MM.1S (cell line): Measurements from ENCODE around the gene S100A7.

Experiments used
- DNase-seq: peaks from one replicate; pipeline ENCODE4 v3.0.0-alpha.2; 2015
- H2AFZ ChIP-seq: fragments of 300-600 bp; sonication (generic); 2 replicates; pipeline ENCODE4 v1.6.0; 2016; ENCODE audit warnings: antibody characterized with exemption, low read length
- H3F3A ChIP-seq: fragments of 300-600 bp; sonication (generic); 2 replicates; pipeline ENCODE4 v1.6.1; 2016; ENCODE audit warnings: mild to moderate bottlenecking, antibody characterized with exemption, low read length, moderate library complexity, mixed read lengths; ENCODE audit not compliant: insufficient read depth
- H3K27ac ChIP-seq: fragments of 300-600 bp; sonication (generic); 2 replicates; pipeline ENCODE4 v1.5.1; 2016; ENCODE audit warnings: mild to moderate bottlenecking, low read length
- H3K27me3 ChIP-seq: fragments of 300-600 bp; sonication (generic); replicated peaks from 2 replicates; pipeline ENCODE4 v1.6.0; 2016; ENCODE audit warnings: low read length; ENCODE audit not compliant: insufficient read depth
- H3K36me3 ChIP-seq: fragments of 300-600 bp; sonication (generic); replicated peaks from 2 replicates; pipeline ENCODE4 v1.6.1; 2016; ENCODE audit warnings: mild to moderate bottlenecking, low read length, mixed read lengths; ENCODE audit not compliant: insufficient read depth
- H3K4me1 ChIP-seq: fragments of 300-600 bp; sonication (generic); 2 replicates; pipeline ENCODE4 v1.6.1; 2016; ENCODE audit warnings: low read length, mixed read lengths
- H3K4me2 ChIP-seq: fragments of 300-600 bp; sonication (generic); 2 replicates; pipeline ENCODE4 v1.6.0; 2016; ENCODE audit warnings: low read depth, low read length
- H3K4me3 ChIP-seq: fragments of 300-600 bp; sonication (generic); 2 replicates; pipeline ENCODE4 v1.5.1; 2016; ENCODE audit warnings: low read length, mixed read lengths
- H3K79me2 ChIP-seq: fragments of 300-600 bp; sonication (generic); 2 replicates; pipeline ENCODE4 v1.6.1; 2016; ENCODE audit warnings: mixed run types, low read length, mixed read lengths
- H3K9ac ChIP-seq: fragments of 300-600 bp; sonication (generic); 2 replicates; pipeline ENCODE4 v1.6.1; 2016; ENCODE audit warnings: low read length, mixed read lengths
- H3K9me2 ChIP-seq: fragments of 300-600 bp; sonication (generic); replicated peaks from 2 replicates; pipeline ENCODE4 v1.6.1; 2016; ENCODE audit warnings: mild to moderate bottlenecking, low read length, mixed read lengths; ENCODE audit not compliant: insufficient read depth
- H3K9me3 ChIP-seq: fragments of 300-600 bp; sonication (generic); replicated peaks from 2 replicates; pipeline ENCODE4 v1.6.1; 2016; ENCODE audit warnings: mild to moderate bottlenecking, low read length, mixed read lengths; ENCODE audit not compliant: insufficient read depth
- H4K20me1 ChIP-seq: fragments of 300-600 bp; sonication (generic); 2 replicates; pipeline ENCODE4 v1.6.1; 2016; ENCODE audit warnings: mild to moderate bottlenecking, low read length, moderate library complexity, mixed read lengths; ENCODE audit not compliant: insufficient read depth
- CTCF ChIP-seq: fragments of 300-600 bp; sonication (generic); IDR thresholded peaks from 2 replicates; pipeline ENCODE4 v1.5.1; 2016; ENCODE audit warnings: antibody characterized with exemption, low read length, mixed read lengths
- EZH2 ChIP-seq: fragments of 300-600 bp; sonication (generic); optimal IDR thresholded peaks from 2 replicates; pipeline ENCODE3; 2017; ENCODE audit warnings: low read depth, mild to moderate bottlenecking, antibody characterized with exemption, low read length, mixed read lengths
- EZH2phosphoT487 ChIP-seq: fragments of 300-600 bp; sonication (generic); IDR thresholded peaks from 2 replicates; pipeline ENCODE4 v1.6.1; 2018; ENCODE audit warnings: antibody characterized with exemption, low read length

S100A7 gene

DNA sequence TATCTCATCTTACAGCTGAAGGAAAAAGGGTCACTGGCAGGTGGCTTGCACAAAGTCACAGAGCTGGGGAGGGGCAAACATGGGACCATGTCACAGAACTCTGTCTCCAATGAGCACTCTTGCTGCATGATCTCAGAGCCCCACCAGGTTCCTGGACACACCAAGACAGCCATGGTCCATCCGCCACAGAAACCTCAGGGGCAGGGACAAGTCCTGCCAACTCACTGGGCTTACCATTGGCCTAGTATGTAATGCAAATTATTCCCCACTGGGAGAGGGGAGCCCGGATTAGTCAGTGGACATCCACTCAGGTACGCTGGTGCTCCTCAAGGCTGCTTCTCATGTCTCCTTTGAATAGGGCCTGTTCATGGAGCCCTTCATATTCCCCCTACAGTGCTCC is 29.9 kb downstream of the S100A7 start:
- H4K20me1 ChIP-seq = no peaks in the 10 kb centered on the region
- no peaks in the 10 kb centered on the region for H3K9me2 ChIP-seq
- H3K79me2 ChIP-seq = no peaks in the 10 kb centered on the region
- TF ChIP-seq EZH2 (no peak), CTCF (no peak), EZH2phosphoT487 (no peak)
- no peaks in the 10 kb centered on the region for H3K36me3 ChIP-seq
- no peaks in the 10 kb centered on the region for H3F3A ChIP-seq
- H2AFZ ChIP-seq = no peak overlapping the region
- H3K4me1 ChIP-seq = no peaks in the 10 kb centered on the region
- H3K9me3 ChIP-seq = no peaks in the 10 kb centered on the region
- no peak overlapping the region for H3K4me3 ChIP-seq
- DNase-seq = peak; percentile 2
- no peak overlapping the region for H3K27ac ChIP-seq
- no peak overlapping the region for H3K4me2 ChIP-seq
- H3K27me3 ChIP-seq = peaks cover 26% of the 10 kb centered on the region; the same call in 1 of the 2 replicates
- H3K9ac ChIP-seq = no peak overlapping the region

DNA sequence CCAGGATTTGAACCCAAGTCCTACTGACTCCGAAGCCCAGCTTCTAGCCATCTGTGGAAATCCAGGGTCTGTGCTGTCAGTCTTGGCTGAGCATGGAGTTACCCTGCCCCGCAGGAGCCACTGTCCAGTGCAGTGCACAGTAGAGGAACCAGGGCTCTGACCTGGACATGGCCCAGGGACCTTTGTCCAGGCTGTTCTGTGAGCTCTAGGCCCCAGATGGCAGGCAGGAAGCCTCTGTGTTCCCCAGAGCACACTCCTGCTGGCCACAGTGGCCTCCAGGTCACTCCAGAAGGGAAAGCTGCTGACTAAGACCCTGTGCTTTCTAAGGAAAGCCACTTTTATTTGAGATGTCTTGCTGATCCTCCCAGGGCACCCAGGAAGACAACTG is 30.3 kb downstream of the S100A7 start:
- Histone ChIP-seq H3K9me2 (no peaks in the 10 kb centered on the region), H2AFZ (no peak overlapping the region), H3F3A (no peaks in the 10 kb centered on the region), H4K20me1 (no peaks in the 10 kb centered on the region), H3K79me2 (no peaks in the 10 kb centered on the region), H3K9ac (no peak overlapping the region), H3K36me3 (no peaks in the 10 kb centered on the region), H3K4me1 (no peaks in the 10 kb centered on the region), H3K27me3 (peaks cover 26% of the 10 kb centered on the region; the same call in 1 of the 2 replicates), H3K27ac (no peak overlapping the region), H3K9me3 (no peaks in the 10 kb centered on the region), H3K4me2 (no peak overlapping the region), H3K4me3 (no peak overlapping the region)
- peak; percentile 3 for DNase-seq
- TF ChIP-seq EZH2 (no peak), EZH2phosphoT487 (no peak), CTCF (no peak)

DNA sequence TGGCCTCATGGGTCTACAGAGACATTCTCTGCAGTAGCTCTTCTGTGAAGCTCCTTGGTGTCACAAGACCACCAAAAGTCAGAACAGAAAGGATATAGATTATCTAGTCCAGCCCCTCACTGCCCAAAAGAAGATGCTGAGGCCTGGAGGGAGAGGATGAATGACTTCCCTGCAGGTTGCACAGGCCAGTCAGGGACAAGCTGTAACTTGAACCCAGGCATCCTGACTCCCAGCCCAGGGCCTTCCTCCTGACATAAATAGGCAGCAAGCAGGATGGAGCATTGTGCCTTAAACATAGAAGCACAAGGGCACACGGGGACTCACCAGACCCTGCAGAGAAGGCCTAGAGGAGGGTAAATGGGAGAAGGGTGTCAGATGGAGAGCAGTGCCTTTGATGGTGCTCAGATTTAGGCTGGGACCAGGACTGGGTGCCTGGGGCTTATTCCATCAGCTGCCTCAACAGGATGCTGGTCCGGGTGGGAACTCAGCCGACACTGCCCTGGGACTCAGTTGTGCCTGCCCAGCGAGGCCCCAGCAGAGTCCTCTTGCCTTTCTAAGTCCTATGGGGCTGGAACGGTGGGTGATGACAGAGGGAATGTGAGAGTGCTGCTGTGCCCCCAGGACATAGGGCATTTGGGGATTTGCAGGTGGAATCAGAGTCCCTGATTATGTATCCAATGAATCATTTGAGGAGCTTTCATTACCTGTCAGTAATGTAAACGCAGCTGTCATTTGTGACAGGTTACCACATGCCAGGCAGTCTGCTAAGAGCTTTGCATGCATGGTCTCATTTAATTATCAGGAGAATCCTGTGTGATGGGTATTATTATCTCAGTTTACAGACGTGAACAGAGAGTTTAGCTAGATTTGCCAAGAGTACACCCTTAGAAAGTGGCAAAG is 30.9 kb downstream of the S100A7 start:
- Histone ChIP-seq H3F3A (no peaks in the 10 kb centered on the region), H2AFZ (no peak overlapping the region), H4K20me1 (no peaks in the 10 kb centered on the region), H3K9ac (no peak overlapping the region), H3K9me3 (no peaks in the 10 kb centered on the region), H3K4me1 (no peaks in the 10 kb centered on the region), H3K9me2 (no peaks in the 10 kb centered on the region), H3K27ac (no peak overlapping the region), H3K4me2 (no peak overlapping the region), H3K4me3 (no peak overlapping the region), H3K79me2 (no peaks in the 10 kb centered on the region), H3K36me3 (no peaks in the 10 kb centered on the region), H3K27me3 (peaks cover 26% of the 10 kb centered on the region; the same call in 1 of the 2 replicates)
- DNase-seq = peak; percentile 0
- TF ChIP-seq EZH2 (no peak), CTCF (no peak), EZH2phosphoT487 (no peak)
